ENCODE data around the gene CERS6.
"Not testable (repeated sequence)": the region's sequence is repeated elsewhere in the genome, so short reads cannot be mapped to it uniquely, and the experiment has no call there.

CERS6 gene

GRCh38 chr2:168499500-168499899, 43.4 kb downstream of the CERS6 start:
- no peak for TF ChIP-seq CTCF (IDR thresholded peaks at IDR 0.05; ENCODE audit: low read depth, low read length)
- Histone ChIP-seq H3K4me1 (no peaks in the 10 kb centered on the region), H3K4me3 (ENCODE audit: low read depth, low read length) (no peak overlapping the region), H3K36me3 (no peaks in the 10 kb centered on the region), H3K9me3 (no peaks in the 10 kb centered on the region), H3K27me3 (no peaks in the 10 kb centered on the region)
- no peak for DNase-seq

- Histone ChIP-seq H3K27me3 (no peaks in the 10 kb centered on the region), H3K9me3 (no peaks in the 10 kb centered on the region), H3K4me3 (ENCODE audit: low read depth, low read length) (no peak overlapping the region), H3K36me3 (no peaks in the 10 kb centered on the region), H3K4me1 (no peaks in the 10 kb centered on the region)
- no peak for DNase-seq
- no peak for TF ChIP-seq CTCF (IDR thresholded peaks at IDR 0.05; ENCODE audit: low read depth, low read length)
Observed at GRCh38 chr2:168500516-168500915, 44.4 kb downstream of the CERS6 start.

GRCh38 chr2:168501466-168502065, 45.5 kb downstream of the CERS6 start:
- no peak overlapping the region for H3K4me3 ChIP-seq (ENCODE audit: low read depth, low read length)
- TF ChIP-seq CTCF (IDR thresholded peaks at IDR 0.05; ENCODE audit: low read depth, low read length): no peak
- no peaks in the 10 kb centered on the region for H3K4me1 ChIP-seq
- H3K27me3 ChIP-seq: no peaks in the 10 kb centered on the region
- H3K9me3 ChIP-seq: no peaks in the 10 kb centered on the region
- H3K36me3 ChIP-seq: no peaks in the 10 kb centered on the region
- DNase-seq: no peak

- H3K4me3 ChIP-seq (ENCODE audit: low read depth, low read length); H3K9me3 ChIP-seq; H3K36me3 ChIP-seq; H3K27me3 ChIP-seq; H3K4me1 ChIP-seq; DNase-seq: not testable (repeated sequence)
Observed at GRCh38 chr2:168502852-168503251, 46.8 kb downstream of the CERS6 start.

GRCh38 chr2:168503901-168504300, 47.8 kb downstream of the CERS6 start:
- no peaks in the 10 kb centered on the region for H3K4me1 ChIP-seq
- DNase-seq: no peak
- H3K9me3 ChIP-seq: no peaks in the 10 kb centered on the region
- H3K4me3 ChIP-seq (ENCODE audit: low read depth, low read length): no peak overlapping the region
- H3K36me3 ChIP-seq: no peaks in the 10 kb centered on the region
- no peak for TF ChIP-seq CTCF (IDR thresholded peaks at IDR 0.05; ENCODE audit: low read depth, low read length)
- no peaks in the 10 kb centered on the region for H3K27me3 ChIP-seq

GRCh38 chr2:168504323-168504722, 48.3 kb downstream of the CERS6 start:
- no peak for TF ChIP-seq CTCF (IDR thresholded peaks at IDR 0.05; ENCODE audit: low read depth, low read length)
- H3K27me3 ChIP-seq: no peaks in the 10 kb centered on the region
- no peak overlapping the region for H3K4me3 ChIP-seq (ENCODE audit: low read depth, low read length)
- H3K9me3 ChIP-seq: no peaks in the 10 kb centered on the region
- no peaks in the 10 kb centered on the region for H3K4me1 ChIP-seq
- H3K36me3 ChIP-seq: no peaks in the 10 kb centered on the region
- no peak for DNase-seq

Measured in BE2C (cell line).